Measurements from ENCODE around the gene LPAR1.

Gene LPAR1

DNA sequence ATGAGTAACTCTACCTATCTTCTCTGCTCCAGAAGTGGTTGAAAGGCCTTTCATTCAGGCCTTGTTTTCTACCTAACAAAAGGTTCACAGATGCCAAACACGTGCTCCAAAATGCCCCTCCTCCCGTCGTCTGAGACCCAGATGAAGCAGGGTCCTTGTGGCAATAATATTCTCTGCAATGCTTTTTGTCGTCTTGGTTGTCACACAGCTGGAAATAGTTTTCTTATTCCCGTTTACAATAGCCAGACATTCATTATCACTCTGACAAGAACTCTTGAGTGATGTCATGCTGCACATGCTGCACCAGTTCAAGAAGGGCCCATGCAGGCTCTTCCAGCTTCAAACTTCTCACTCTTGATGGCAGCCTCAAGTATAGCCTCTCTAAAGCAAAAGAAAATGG lies 7.8 kb downstream of the LPAR1 start:
- no peak for TF ChIP-seq GABPA (IDR thresholded peaks at IDR 0.05; ENCODE audit: low read depth)
- TF ChIP-seq, protein P1, sequence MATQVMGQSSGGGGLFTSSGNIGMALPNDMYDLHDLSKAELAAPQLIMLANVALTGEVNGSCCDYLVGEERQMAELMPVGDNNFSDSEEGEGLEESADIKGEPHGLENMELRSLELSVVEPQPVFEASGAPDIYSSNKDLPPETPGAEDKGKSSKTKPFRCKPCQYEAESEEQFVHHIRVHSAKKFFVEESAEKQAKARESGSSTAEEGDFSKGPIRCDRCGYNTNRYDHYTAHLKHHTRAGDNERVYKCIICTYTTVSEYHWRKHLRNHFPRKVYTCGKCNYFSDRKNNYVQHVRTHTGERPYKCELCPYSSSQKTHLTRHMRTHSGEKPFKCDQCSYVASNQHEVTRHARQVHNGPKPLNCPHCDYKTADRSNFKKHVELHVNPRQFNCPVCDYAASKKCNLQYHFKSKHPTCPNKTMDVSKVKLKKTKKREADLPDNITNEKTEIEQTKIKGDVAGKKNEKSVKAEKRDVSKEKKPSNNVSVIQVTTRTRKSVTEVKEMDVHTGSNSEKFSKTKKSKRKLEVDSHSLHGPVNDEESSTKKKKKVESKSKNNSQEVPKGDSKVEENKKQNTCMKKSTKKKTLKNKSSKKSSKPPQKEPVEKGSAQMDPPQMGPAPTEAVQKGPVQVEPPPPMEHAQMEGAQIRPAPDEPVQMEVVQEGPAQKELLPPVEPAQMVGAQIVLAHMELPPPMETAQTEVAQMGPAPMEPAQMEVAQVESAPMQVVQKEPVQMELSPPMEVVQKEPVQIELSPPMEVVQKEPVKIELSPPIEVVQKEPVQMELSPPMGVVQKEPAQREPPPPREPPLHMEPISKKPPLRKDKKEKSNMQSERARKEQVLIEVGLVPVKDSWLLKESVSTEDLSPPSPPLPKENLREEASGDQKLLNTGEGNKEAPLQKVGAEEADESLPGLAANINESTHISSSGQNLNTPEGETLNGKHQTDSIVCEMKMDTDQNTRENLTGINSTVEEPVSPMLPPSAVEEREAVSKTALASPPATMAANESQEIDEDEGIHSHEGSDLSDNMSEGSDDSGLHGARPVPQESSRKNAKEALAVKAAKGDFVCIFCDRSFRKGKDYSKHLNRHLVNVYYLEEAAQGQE (IDR thresholded peaks at IDR 0.05; ENCODE audit: insufficient replicate concordance, low read depth) = no peak
- no peak for TF ChIP-seq CTCF (IDR thresholded peaks at IDR 0.05; ENCODE audit: insufficient read depth, low read length)
- TF ChIP-seq SPI1 (IDR thresholded peaks at IDR 0.05; ENCODE audit: borderline replicate concordance, low read depth) = no peak
- TF ChIP-seq POLR2AphosphoS5 (IDR thresholded peaks at IDR 0.05; ENCODE audit: low read depth) = no peak
- H3K4me3 ChIP-seq (replicated peaks; ENCODE audit: insufficient read depth, low read length) = no peak overlapping the region
- no peak overlapping the region for H3K27ac ChIP-seq (replicated peaks)
- H3K27me3 ChIP-seq (ENCODE audit: insufficient read depth, poor library complexity, severe bottlenecking) = no peaks in the 10 kb centered on the region
- DNase-seq (ENCODE audit: low read depth in 1 of 2, low spot score in 1 of 2) = no peak

DNA sequence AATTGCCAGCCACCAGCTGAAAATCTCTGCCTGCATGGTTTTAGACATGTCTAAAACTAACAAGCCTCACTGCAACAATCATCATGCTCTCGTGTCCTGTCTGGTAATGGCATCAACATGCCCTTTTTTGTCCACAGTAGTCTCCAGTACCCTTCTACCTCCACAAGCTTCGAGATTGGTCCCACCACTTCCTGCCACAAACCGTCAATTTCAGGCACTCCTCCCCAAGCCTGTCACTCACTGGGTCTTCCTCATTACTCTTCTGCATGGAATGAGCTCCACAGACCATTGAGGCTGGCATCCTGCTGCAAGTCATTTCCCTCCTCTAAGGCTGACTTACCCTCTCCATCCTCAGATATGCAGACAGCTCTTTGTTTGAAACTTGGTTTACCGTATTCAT lies 9.0 kb downstream of the LPAR1 start:
- Histone ChIP-seq H3K27me3 (ENCODE audit: insufficient read depth, poor library complexity, severe bottlenecking) (no peaks in the 10 kb centered on the region), H3K27ac (replicated peaks) (no peak overlapping the region), H3K4me3 (replicated peaks; ENCODE audit: insufficient read depth, low read length) (no peak overlapping the region)
- TF ChIP-seq SPI1 (IDR thresholded peaks at IDR 0.05; ENCODE audit: borderline replicate concordance, low read depth) = peak; percentile 63
- TF ChIP-seq, protein P1 (IDR thresholded peaks at IDR 0.05; ENCODE audit: insufficient replicate concordance, low read depth) = no peak
- 0 out of 2 replicates have a peak, but pooled peaks have one; percentile 26 for TF ChIP-seq POLR2AphosphoS5 (IDR thresholded peaks at IDR 0.05; ENCODE audit: low read depth)
- DNase-seq (ENCODE audit: low read depth in 1 of 2, low spot score in 1 of 2) = peak in 1 of 2 experiments; percentile 59

GRCh38 chr9:111027798-111028197 lies 10.5 kb downstream of the LPAR1 start:
- TF ChIP-seq SPI1 (IDR thresholded peaks at IDR 0.05; ENCODE audit: borderline replicate concordance, low read depth) (no peak), POLR2AphosphoS5 (IDR thresholded peaks at IDR 0.05; ENCODE audit: low read depth) (no peak), GABPA (IDR thresholded peaks at IDR 0.05; ENCODE audit: low read depth) (no peak), CTCF (IDR thresholded peaks at IDR 0.05; ENCODE audit: insufficient read depth, low read length) (no peak)
- TF ChIP-seq, protein P1 (IDR thresholded peaks at IDR 0.05; ENCODE audit: insufficient replicate concordance, low read depth) = no peak

More at GRCh38 chr9:111027798-111028197, 10.5 kb downstream of the LPAR1 start:
- no peak for DNase-seq (ENCODE audit: low read depth in 1 of 2, low spot score in 1 of 2)
- no peak overlapping the region for H3K4me3 ChIP-seq (replicated peaks; ENCODE audit: insufficient read depth, low read length)
- no peaks in the 10 kb centered on the region for H3K27me3 ChIP-seq (ENCODE audit: insufficient read depth, poor library complexity, severe bottlenecking)
- H3K27ac ChIP-seq (replicated peaks) = no peak overlapping the region
